ENCODE data around the gene UNC13C.

DNA sequence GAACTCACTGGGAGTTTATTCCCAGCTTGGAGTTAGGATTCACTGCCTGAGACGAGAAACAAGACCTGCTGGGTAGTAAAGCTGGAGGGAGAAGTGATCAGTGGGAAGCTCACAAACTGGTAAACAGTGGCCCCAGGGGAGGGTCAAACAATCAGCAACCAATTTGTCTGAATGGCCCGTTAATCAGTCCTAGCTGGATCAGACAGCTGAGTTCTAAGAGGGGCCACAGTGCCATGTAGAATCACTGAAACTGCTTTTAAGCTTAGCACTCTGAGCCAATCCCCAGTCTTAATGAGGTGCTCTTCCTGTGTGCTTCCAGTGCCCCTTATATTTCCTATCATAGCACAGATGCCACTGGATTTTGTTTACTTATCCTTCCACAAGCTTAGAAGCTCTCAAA, 626.8 kb downstream of the UNC13C start:
- TF ChIP-seq, protein P1, sequence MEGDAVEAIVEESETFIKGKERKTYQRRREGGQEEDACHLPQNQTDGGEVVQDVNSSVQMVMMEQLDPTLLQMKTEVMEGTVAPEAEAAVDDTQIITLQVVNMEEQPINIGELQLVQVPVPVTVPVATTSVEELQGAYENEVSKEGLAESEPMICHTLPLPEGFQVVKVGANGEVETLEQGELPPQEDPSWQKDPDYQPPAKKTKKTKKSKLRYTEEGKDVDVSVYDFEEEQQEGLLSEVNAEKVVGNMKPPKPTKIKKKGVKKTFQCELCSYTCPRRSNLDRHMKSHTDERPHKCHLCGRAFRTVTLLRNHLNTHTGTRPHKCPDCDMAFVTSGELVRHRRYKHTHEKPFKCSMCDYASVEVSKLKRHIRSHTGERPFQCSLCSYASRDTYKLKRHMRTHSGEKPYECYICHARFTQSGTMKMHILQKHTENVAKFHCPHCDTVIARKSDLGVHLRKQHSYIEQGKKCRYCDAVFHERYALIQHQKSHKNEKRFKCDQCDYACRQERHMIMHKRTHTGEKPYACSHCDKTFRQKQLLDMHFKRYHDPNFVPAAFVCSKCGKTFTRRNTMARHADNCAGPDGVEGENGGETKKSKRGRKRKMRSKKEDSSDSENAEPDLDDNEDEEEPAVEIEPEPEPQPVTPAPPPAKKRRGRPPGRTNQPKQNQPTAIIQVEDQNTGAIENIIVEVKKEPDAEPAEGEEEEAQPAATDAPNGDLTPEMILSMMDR (IDR thresholded peaks at IDR 0.05; ENCODE audit: low read depth, low read length, poor library complexity, severe bottlenecking), result no peak
- TF ChIP-seq EZH2phosphoT487 (IDR thresholded peaks at IDR 0.05; ENCODE audit: borderline replicate concordance, low read length), result no peak
